ENCODE results near the gene EFTUD2. TPM values are rescaled to one million over a fixed set of nuclear protein-coding genes. Genes with fewer than 3 reads are reported as not detected.
A peak's percentile ranks its signal among the peaks of the same experiment; 100 is the strongest.

EFTUD2 gene
- total and polyA plus RNA-seq, 2 of the 13 experiments (the other 11 are each of a cell fraction or from before 2014, with no cell fraction given) = 111 to 137 TPM

DNA sequence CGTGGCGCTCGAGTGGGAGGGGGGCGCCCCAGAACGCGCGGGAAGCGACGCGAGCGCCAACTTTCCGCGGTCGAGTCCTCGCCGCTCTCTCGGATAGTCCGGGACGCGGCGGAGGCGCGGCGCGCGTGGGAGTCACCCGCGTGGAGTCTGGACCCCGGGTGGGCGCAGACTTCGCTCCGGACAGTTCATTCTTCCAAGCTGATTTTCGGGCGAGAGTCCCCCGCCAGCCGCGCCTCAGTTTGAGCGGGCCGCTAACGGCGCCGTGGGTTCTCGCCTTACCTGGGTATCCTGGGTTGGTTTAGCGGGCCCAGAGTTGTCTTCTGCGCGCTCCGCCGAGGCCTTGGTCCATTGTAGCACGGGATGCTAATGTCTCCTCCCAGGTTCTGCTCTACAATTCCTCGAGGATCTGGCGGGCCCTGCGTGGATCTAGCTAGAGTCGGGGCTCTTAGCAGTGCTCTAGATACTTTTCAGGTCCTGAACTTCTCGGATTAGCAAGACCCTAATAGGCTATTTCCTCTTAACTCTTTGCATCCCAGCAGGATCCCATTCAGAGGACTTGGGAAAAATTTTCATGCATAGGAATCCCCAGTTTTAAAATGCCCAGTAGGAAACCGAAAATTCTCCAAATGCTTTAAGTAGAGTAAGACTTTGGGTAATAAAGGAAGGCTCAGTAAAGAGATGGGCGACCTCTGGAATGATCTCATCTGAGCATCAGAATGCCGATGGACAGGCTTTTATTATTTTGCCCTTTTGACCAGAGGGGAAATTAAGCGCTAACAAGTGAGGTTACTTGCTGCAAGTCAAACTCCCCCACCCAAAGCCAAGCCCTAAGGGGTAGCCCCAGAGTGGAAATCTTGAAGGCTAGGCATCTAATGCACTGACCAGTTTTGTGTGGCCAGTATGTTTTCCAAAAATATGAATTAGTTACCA, 68.6 kb downstream of the EFTUD2 start (continued):
- TF ChIP-seq, protein P1, sequence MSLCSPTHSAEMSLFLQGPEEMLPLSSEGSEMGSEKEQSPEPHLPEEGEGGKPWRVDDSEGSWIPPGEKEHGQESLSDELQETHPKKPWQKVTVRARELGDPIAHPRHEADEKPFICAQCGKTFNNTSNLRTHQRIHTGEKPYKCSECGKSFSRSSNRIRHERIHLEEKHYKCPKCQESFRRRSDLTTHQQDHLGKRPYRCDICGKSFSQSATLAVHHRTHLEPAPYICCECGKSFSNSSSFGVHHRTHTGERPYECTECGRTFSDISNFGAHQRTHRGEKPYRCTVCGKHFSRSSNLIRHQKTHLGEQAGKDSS (CRISPR knock-in tag; IDR thresholded peaks at IDR 0.05; ENCODE audit: borderline replicate concordance, low read depth) = no peak
- TF ChIP-seq ARID4A (CRISPR knock-in tag; IDR thresholded peaks at IDR 0.05; ENCODE audit: borderline replicate concordance) (peak; percentile 30; the same call in 1 of the 2 replicates), ZNF333 (CRISPR knock-in tag; IDR thresholded peaks at IDR 0.05; ENCODE audit: borderline replicate concordance) (no peak), STAT5B (CRISPR knock-in tag; IDR thresholded peaks at IDR 0.05) (no peak), ZUFSP (CRISPR knock-in tag; IDR thresholded peaks at IDR 0.05; ENCODE audit: borderline replicate concordance) (no peak), ZNF496 (CRISPR knock-in tag; IDR thresholded peaks at IDR 0.05; ENCODE audit: insufficient replicate concordance) (no peak), SMYD3 (CRISPR knock-in tag; IDR thresholded peaks at IDR 0.05) (no peak), EEA1 (CRISPR knock-in tag; IDR thresholded peaks at IDR 0.05; ENCODE audit: borderline replicate concordance) (0 out of 2 replicates have a peak, but pooled peaks have one; percentile 11), TFE3 (CRISPR knock-in tag; IDR thresholded peaks at IDR 0.05) (no peak), IKZF4 (CRISPR knock-in tag; IDR thresholded peaks at IDR 0.05; ENCODE audit: borderline replicate concordance, low read depth, not compliant biosample characterization) (no peak), RFX1 (IDR thresholded peaks at IDR 0.05) (no peak), DR1 (CRISPR knock-in tag; IDR thresholded peaks at IDR 0.05) (no peak), SALL1 (CRISPR knock-in tag; IDR thresholded peaks at IDR 0.05) (no peak), ZNF180 (CRISPR knock-in tag; IDR thresholded peaks at IDR 0.05; ENCODE audit: borderline replicate concordance, low read depth) (no peak)
- TF ChIP-seq, protein P2, sequence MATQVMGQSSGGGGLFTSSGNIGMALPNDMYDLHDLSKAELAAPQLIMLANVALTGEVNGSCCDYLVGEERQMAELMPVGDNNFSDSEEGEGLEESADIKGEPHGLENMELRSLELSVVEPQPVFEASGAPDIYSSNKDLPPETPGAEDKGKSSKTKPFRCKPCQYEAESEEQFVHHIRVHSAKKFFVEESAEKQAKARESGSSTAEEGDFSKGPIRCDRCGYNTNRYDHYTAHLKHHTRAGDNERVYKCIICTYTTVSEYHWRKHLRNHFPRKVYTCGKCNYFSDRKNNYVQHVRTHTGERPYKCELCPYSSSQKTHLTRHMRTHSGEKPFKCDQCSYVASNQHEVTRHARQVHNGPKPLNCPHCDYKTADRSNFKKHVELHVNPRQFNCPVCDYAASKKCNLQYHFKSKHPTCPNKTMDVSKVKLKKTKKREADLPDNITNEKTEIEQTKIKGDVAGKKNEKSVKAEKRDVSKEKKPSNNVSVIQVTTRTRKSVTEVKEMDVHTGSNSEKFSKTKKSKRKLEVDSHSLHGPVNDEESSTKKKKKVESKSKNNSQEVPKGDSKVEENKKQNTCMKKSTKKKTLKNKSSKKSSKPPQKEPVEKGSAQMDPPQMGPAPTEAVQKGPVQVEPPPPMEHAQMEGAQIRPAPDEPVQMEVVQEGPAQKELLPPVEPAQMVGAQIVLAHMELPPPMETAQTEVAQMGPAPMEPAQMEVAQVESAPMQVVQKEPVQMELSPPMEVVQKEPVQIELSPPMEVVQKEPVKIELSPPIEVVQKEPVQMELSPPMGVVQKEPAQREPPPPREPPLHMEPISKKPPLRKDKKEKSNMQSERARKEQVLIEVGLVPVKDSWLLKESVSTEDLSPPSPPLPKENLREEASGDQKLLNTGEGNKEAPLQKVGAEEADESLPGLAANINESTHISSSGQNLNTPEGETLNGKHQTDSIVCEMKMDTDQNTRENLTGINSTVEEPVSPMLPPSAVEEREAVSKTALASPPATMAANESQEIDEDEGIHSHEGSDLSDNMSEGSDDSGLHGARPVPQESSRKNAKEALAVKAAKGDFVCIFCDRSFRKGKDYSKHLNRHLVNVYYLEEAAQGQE (IDR thresholded peaks at IDR 0.05; ENCODE audit: borderline replicate concordance in 1 of 2, low read depth in 1 of 2, low read length in 2 of 2) = no peak
